ENCODE data around the gene TRABD2B. TPM values are rescaled to one million over a fixed set of nuclear protein-coding genes. Genes with fewer than 3 reads are reported as not detected.
A peak's percentile ranks its signal among the peaks of the same experiment; 100 is the strongest.

TRABD2B gene
- total and polyA plus RNA-seq, 2 experiments from 2014 or later = 1.00 to 2.3 TPM

GRCh38 chr1:47725000-47725473, 272.1 kb downstream of the TRABD2B start:
- peak; percentile 53 for DNase-seq (ENCODE audit: low spot score)
- no peaks in the 10 kb centered on the region for H3K9me3 ChIP-seq (ENCODE audit: low read depth)
- H3K4me2 ChIP-seq = peak overlapping the region; percentile 44
- H3K27me3 ChIP-seq = peaks cover 32% of the 10 kb centered on the region
- no peaks in the 10 kb centered on the region for H3K9me2 ChIP-seq (replicated peaks; ENCODE audit: insufficient read depth)
- peaks cover 26% of the 10 kb centered on the region for H3K4me1 ChIP-seq (ENCODE audit: insufficient read depth)
- 5% methylated on average over 30 of the region's 45 CpGs for WGBS (ENCODE audit: low lambda C conversion rate, missing lambda C conversion rate)
- H4K20me1 ChIP-seq (ENCODE audit: insufficient read depth, poor library complexity, severe bottlenecking) = no peaks in the 10 kb centered on the region
- no peaks in the 10 kb centered on the region for H3K36me3 ChIP-seq (replicated peaks; ENCODE audit: insufficient read depth, low read depth)
- H2AFZ ChIP-seq = no peak overlapping the region
- no peak overlapping the region for H3K27ac ChIP-seq
- H3K4me3 ChIP-seq = no peak overlapping the region
- TF ChIP-seq EZH2phosphoT487 (IDR thresholded peaks at IDR 0.05; ENCODE audit: low read depth, severe bottlenecking, unreplicated experiment) = no peak
- TF ChIP-seq EZH2 (IDR thresholded peaks at IDR 0.05; ENCODE audit: borderline replicate concordance) = no peak
- TF ChIP-seq, protein P1, sequence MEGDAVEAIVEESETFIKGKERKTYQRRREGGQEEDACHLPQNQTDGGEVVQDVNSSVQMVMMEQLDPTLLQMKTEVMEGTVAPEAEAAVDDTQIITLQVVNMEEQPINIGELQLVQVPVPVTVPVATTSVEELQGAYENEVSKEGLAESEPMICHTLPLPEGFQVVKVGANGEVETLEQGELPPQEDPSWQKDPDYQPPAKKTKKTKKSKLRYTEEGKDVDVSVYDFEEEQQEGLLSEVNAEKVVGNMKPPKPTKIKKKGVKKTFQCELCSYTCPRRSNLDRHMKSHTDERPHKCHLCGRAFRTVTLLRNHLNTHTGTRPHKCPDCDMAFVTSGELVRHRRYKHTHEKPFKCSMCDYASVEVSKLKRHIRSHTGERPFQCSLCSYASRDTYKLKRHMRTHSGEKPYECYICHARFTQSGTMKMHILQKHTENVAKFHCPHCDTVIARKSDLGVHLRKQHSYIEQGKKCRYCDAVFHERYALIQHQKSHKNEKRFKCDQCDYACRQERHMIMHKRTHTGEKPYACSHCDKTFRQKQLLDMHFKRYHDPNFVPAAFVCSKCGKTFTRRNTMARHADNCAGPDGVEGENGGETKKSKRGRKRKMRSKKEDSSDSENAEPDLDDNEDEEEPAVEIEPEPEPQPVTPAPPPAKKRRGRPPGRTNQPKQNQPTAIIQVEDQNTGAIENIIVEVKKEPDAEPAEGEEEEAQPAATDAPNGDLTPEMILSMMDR (IDR thresholded peaks at IDR 0.05; ENCODE audit: poor library complexity) = no peak
- H3K79me2 ChIP-seq = no peaks in the 10 kb centered on the region

DNA sequence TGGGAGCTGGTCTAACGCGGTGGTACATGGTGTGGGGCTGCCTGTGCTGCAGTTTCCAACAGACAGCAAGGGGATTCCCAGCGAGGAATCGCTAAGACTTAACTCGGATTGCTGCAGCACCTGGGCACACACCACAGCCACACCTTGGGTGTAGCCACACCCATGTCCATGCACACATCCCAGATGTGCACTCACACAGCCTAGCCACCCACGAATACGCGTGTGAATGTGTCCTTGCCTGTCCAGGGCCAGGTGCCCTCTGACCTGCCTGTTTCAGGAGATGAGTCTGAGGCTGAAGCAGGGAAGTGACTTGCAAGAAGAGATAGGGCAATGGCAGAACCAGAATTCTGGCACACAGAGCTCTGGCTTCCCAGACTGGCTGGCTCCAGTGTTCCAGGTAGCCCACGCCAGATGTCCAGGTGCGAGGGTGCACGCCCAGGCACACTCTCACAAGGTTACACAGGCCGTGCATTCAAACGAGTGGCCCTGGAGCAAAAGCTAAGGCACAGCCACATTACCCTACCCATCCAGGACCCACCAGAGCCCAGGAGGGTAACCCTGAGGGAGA, 272.7 kb downstream of the TRABD2B start:
- Histone ChIP-seq H2AFZ (no peak overlapping the region), H3K4me2 (peak overlapping the region; percentile 44), H4K20me1 (ENCODE audit: insufficient read depth, poor library complexity, severe bottlenecking) (no peaks in the 10 kb centered on the region), H3K79me2 (no peaks in the 10 kb centered on the region), H3K4me1 (ENCODE audit: insufficient read depth) (peaks cover 26% of the 10 kb centered on the region), H3K4me3 (no peak overlapping the region), H3K27ac (no peak overlapping the region), H3K36me3 (replicated peaks; ENCODE audit: insufficient read depth, low read depth) (no peaks in the 10 kb centered on the region), H3K9me3 (ENCODE audit: low read depth) (no peaks in the 10 kb centered on the region), H3K9me2 (replicated peaks; ENCODE audit: insufficient read depth) (no peaks in the 10 kb centered on the region), H3K27me3 (peaks cover 37% of the 10 kb centered on the region)
- 69% methylated on average over 13 of the region's 13 CpGs for WGBS (ENCODE audit: low lambda C conversion rate, missing lambda C conversion rate)
- TF ChIP-seq EZH2 (IDR thresholded peaks at IDR 0.05; ENCODE audit: borderline replicate concordance) (no peak), EZH2phosphoT487 (IDR thresholded peaks at IDR 0.05; ENCODE audit: low read depth, severe bottlenecking, unreplicated experiment) (no peak)
- TF ChIP-seq, protein P1 (IDR thresholded peaks at IDR 0.05; ENCODE audit: poor library complexity) = no peak
- DNase-seq (ENCODE audit: low spot score) = no peak

GRCh38 chr1:47722909-47723580, 274.1 kb downstream of the TRABD2B start:
- Histone ChIP-seq H3K4me2 (no peak overlapping the region), H3K36me3 (replicated peaks; ENCODE audit: insufficient read depth, low read depth) (no peaks in the 10 kb centered on the region), H2AFZ (no peak overlapping the region), H4K20me1 (ENCODE audit: insufficient read depth, poor library complexity, severe bottlenecking) (no peaks in the 10 kb centered on the region), H3K9me2 (replicated peaks; ENCODE audit: insufficient read depth) (no peaks in the 10 kb centered on the region), H3K27me3 (peaks cover 47% of the 10 kb centered on the region), H3K27ac (no peak overlapping the region), H3K9me3 (ENCODE audit: low read depth) (no peaks in the 10 kb centered on the region), H3K4me1 (ENCODE audit: insufficient read depth) (peaks cover 25% of the 10 kb centered on the region), H3K4me3 (no peak overlapping the region), H3K79me2 (no peaks in the 10 kb centered on the region)
- no peak for TF ChIP-seq EZH2 (IDR thresholded peaks at IDR 0.05; ENCODE audit: borderline replicate concordance)
- TF ChIP-seq, protein P1 (IDR thresholded peaks at IDR 0.05; ENCODE audit: poor library complexity) = no peak
- 74% methylated on average over 11 of the region's 11 CpGs for WGBS (ENCODE audit: low lambda C conversion rate, missing lambda C conversion rate)
- no peak for DNase-seq (ENCODE audit: low spot score)

Measured in hepatocyte (in vitro differentiated cells).